Activated T-cell treated with anti-CD3 and anti-CD28 coated beads, Interleukin-2, amount 50 U/mL, for 72 hours (primary cell): ENCODE data around the gene MOCOS. TPM values are rescaled to one million over a fixed set of nuclear protein-coding genes. Genes with fewer than 3 reads are reported as not detected.

ENCODE experiments used
- ATAC-seq, 2 donors: fragments of 150-1000 bp; cut with Tn5 transposase; replicated peaks in 1 of 2; 2 replicates each; pipeline ENCODE4 v1.10.0; 2021; ENCODE audit warnings: moderate library complexity in 2 of 2, mild to moderate bottlenecking in 1 of 2
- DNase-seq, 2 donors: peaks; one replicate each; pipeline ENCODE4 v3.0.0; 2021 to 2022; ENCODE audit warnings: mixed read lengths in 1 of 2
- H3K27ac Mint-ChIP-seq: one replicate; pipeline ENCODE4 v1.8.0; 2022; ENCODE audit warnings: mild to moderate bottlenecking, moderate library complexity, mixed read lengths
- H3K27me3 Mint-ChIP-seq: one replicate; pipeline ENCODE4 v1.8.0; 2022; ENCODE audit warnings: low read depth, mixed read lengths
- H3K36me3 Mint-ChIP-seq, 2 donors: one replicate each; pipeline ENCODE4 v1.8.0; 2022; ENCODE audit warnings: mixed read lengths in 2 of 2, mild to moderate bottlenecking in 1 of 2; ENCODE audit not compliant: insufficient read depth in 2 of 2
- H3K4me1 Mint-ChIP-seq: one replicate; pipeline ENCODE4 v1.8.0; 2022; ENCODE audit warnings: low read depth, mixed read lengths
- H3K4me3 Mint-ChIP-seq, 2 donors: one replicate each; pipeline ENCODE4 v1.8.0; 2022; ENCODE audit warnings: mild to moderate bottlenecking in 2 of 2, mixed read lengths in 2 of 2, moderate library complexity in 2 of 2
- H3K9me3 Mint-ChIP-seq, 2 donors: one replicate each; pipeline ENCODE4 v1.8.0; 2022; ENCODE audit warnings: mixed read lengths in 2 of 2
- total RNA-seq, 2 donors: library from RNA; stranded (reverse); gene quantifications; one replicate each; pipeline ENCODE4 v1.2.3, GENCODE V29; 2022

MOCOS gene
- total RNA-seq, 2 donors from 2014 or later: 0.22 to 1.2 TPM

DNA sequence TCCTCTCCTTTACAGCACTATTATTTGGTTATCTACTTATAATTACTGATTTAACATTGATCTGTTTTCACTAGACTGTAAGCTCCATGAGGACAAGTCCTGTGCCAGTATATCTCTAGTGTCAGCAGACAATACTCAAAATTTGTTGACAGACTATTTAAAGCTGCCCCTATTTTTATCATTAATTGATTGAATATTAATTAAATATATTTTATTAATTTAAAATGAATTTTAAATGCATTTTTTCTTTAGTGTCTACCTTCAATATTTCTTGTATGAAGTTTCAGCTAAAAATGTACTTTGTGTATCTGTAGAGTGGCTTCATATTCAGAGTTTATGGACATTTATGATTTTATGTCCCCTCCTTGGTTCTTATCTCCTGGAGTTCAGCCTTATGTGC lies 83.9 kb downstream of the MOCOS start:
- Mint-ChIP-seq H3K4me3 (no peak overlapping the region), H3K27me3 (no peaks in the 10 kb centered on the region), H3K36me3 (no peaks in the 10 kb centered on the region), H3K27ac (no peak overlapping the region), H3K4me1 (no peaks in the 10 kb centered on the region), H3K9me3 (no peaks in the 10 kb centered on the region)
- DNase-seq (no peak), ATAC-seq (no peak)

DNA sequence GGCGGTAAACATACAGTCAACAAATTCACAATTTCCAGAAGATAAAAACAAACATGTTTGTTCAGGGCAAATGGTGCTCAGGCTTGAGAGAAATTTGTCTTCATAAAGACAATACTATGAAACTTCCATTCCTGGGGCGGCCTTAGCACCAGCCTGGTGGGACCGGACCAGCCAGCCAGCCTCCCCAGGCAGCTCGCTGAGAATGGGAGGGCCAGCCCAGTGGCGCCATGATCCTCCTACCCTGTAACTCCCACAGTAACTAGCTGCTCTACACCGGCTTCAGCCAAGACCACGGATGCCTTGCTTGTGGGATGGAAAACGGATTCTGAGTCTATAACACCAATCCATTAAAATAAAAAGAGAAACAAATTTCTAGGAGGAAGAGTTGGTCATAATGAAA lies 86.0 kb downstream of the MOCOS start:
- no peak overlapping the region for H3K27ac Mint-ChIP-seq
- peaks cover 17% of the 10 kb centered on the region for H3K27me3 Mint-ChIP-seq
- no peaks in the 10 kb centered on the region for H3K36me3 Mint-ChIP-seq
- DNase-seq: no peak
- no peak for ATAC-seq
- H3K4me1 Mint-ChIP-seq: no peaks in the 10 kb centered on the region
- H3K4me3 Mint-ChIP-seq: no peak overlapping the region
- H3K9me3 Mint-ChIP-seq: no peaks in the 10 kb centered on the region

DNA sequence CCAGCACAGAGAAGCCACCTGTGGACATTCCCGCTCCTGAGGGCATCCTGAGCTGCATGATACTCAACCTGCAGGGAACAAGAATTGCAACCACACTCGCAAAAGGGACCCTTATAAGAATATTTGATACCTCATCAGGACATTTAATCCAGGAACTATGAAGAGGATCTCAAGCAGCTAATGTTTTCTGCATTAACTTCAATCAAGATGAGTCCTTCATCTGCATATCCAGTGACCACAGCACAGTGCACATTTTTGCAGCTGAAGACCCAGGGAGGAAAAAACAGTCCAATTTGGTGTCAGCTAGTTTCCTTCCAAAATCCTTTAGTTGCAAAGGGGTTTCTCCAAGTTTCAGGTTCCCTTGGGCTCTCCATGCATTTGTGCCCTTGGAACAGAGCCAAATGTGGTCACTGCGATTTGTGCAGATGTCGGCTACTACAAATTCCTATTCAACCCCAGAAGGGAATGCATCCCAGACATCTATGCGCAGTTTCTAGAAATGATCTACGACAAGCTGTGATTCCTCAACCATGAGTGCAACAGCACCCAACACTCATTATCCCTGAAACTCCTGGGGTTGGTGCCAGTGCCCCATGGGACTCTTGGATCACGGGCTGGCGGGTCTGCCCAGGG lies 86.9 kb downstream of the MOCOS start:
- H3K9me3 Mint-ChIP-seq: no peaks in the 10 kb centered on the region
- H3K4me3 Mint-ChIP-seq: no peak overlapping the region
- H3K4me1 Mint-ChIP-seq: no peaks in the 10 kb centered on the region
- DNase-seq: no peak
- H3K27ac Mint-ChIP-seq: no peak overlapping the region
- no peaks in the 10 kb centered on the region for H3K36me3 Mint-ChIP-seq
- ATAC-seq: no peak
- H3K27me3 Mint-ChIP-seq: peaks cover 17% of the 10 kb centered on the region

DNA sequence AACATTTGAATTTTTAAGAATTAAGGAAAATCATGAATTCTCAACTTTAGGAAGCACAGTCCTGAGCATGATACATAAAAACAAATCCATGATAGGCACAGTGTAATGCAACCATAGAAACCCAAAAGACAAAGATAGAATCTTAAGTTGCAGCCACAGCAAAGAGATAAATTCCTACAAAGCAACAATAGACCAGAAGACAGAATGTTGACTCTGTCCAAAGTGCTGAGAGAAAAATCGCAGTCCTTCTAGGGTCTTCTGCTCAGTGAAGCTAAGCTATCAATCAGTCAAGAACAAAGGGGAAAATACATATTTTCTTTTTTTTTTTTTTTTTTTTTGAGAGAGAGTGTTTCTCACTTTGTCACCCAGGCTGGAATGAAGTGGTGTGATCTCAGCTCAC lies 88.3 kb downstream of the MOCOS start:
- DNase-seq (no peak), ATAC-seq (no peak)
- Mint-ChIP-seq H3K4me1 (no peaks in the 10 kb centered on the region), H3K36me3 (no peaks in the 10 kb centered on the region), H3K27me3 (peaks cover 27% of the 10 kb centered on the region), H3K9me3 (no peaks in the 10 kb centered on the region), H3K4me3 (no peak overlapping the region), H3K27ac (no peak overlapping the region)

DNA sequence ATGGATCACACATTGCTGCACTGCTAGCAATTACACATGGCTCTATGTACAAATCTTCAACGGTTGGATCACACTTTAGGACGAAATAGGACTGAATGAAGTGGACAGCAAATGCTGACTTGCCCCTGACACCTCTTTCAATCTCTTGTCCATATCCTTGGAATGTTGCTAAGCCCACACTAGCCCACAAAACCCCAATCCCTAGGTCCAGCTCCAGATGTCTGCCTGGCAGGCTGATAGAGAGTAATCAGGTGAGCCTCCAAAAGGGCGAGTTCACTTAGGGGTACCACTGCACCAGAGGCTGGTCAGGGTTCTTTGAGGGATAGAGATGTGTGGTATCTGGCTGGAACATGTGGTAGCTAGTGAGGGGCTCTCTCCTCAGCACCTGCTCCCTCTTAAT lies 91.7 kb downstream of the MOCOS start:
- no peak overlapping the region for H3K27ac Mint-ChIP-seq
- ATAC-seq: no peak
- no peaks in the 10 kb centered on the region for H3K9me3 Mint-ChIP-seq
- no peak overlapping the region for H3K4me3 Mint-ChIP-seq
- H3K36me3 Mint-ChIP-seq: no peaks in the 10 kb centered on the region
- no peak for DNase-seq
- peaks cover 27% of the 10 kb centered on the region for H3K27me3 Mint-ChIP-seq
- no peaks in the 10 kb centered on the region for H3K4me1 Mint-ChIP-seq

DNA sequence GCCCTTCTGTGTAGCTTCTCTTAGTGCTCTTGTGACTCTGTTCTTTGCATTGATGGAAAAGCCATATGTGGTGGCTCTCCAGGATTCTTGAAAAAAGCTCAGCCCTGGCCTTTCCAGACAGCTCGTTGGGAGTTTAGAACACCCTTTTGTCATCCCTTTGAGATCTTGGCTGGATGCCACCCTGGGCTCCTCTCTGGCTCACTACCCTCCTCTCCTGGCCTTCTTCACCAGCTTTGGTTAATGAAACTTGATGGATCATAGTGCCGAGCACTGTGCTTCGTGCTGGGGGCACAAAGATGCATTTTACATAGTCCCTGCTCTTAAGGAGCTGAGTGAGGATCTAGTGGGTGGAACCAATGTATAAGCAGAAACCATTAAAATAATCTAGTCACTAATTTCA lies 94.6 kb downstream of the MOCOS start:
- Mint-ChIP-seq H3K4me3 (no peak overlapping the region), H3K9me3 (no peaks in the 10 kb centered on the region), H3K27me3 (peaks cover 27% of the 10 kb centered on the region), H3K27ac (no peak overlapping the region), H3K4me1 (no peaks in the 10 kb centered on the region), H3K36me3 (no peaks in the 10 kb centered on the region)
- DNase-seq (no peak), ATAC-seq (no peak)

DNA sequence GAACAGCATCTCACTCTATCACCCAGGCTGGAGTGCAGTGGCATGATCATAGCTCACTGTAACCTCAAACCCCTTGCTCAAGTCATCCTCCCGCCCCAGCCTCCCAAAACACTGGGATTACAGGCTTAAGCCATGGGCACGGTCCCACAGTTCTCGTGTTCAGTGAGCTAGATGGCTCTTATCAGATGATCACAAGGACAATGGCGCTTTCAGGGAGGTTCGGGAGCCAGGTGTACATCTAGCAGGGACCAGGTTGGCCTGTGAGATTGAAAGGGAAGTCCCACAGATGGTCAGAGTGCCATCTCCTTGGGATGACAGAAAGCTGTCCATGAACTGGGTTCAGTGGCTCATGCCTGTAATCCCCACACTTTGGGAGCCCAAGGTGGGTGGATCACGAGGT lies 96.2 kb downstream of the MOCOS start:
- DNase-seq (no peak), ATAC-seq (no peak)
- peaks cover 21% of the 10 kb centered on the region for H3K27me3 Mint-ChIP-seq
- no peak overlapping the region for H3K4me3 Mint-ChIP-seq
- no peaks in the 10 kb centered on the region for H3K36me3 Mint-ChIP-seq
- no peaks in the 10 kb centered on the region for H3K4me1 Mint-ChIP-seq
- H3K27ac Mint-ChIP-seq: no peak overlapping the region
- no peaks in the 10 kb centered on the region for H3K9me3 Mint-ChIP-seq

DNA sequence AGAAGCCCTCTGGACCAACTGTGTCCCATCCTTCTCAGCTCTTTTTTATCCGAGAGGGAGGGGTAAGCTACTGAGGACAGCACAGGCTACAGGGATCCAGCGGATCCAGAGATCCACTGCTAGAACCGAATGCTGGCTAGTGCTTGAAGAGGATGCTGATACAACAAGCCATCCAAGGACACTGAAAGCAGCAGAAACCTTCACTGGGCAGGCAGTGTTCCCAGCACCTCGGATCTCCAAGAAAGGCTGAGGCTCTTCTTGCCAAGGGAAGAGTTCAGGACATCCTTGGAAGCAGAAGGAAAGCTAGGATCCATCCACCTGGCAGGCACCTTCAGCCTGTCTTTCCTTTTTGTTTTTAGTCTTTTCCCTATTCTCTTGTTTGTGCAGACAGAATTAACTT lies 97.0 kb downstream of the MOCOS start:
- Mint-ChIP-seq H3K4me1 (no peaks in the 10 kb centered on the region), H3K4me3 (no peak overlapping the region), H3K9me3 (no peaks in the 10 kb centered on the region), H3K27me3 (peaks cover 29% of the 10 kb centered on the region), H3K27ac (no peak overlapping the region), H3K36me3 (no peaks in the 10 kb centered on the region)
- ATAC-seq (no peak), DNase-seq (no peak)

DNA sequence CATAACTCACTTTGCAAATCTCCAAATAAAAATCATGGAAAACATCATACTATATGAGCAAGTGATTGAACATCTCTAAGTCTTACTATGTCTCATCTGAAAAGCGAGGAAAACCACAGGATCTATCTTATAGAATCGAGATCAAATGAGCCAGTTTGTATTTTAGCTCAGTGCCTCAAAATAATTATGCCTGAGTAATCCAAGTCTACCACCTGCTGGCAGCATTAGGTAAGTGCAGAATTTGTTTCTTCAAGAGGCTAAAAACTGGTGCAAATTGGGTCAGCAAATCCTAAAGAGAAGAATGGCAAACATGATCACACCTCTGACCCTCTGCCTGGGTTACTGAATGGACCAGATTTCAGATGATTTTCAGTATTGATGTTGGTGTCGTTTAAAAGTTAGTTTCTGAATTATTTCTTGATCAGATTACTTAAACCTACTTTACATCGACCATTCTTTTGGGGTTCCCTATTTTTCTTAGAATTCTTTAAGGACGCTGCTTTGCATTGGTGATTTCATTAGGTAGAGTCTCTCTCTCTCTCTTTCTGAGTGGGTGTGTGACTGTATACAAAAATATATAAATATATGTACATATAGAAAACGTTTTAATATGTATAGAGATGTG lies 97.5 kb downstream of the MOCOS start:
- H3K36me3 Mint-ChIP-seq: no peaks in the 10 kb centered on the region
- H3K27me3 Mint-ChIP-seq: peaks cover 31% of the 10 kb centered on the region
- ATAC-seq (peak; percentile 19 to 34), DNase-seq (peak; percentile 31 to 34)
- H3K9me3 Mint-ChIP-seq: no peaks in the 10 kb centered on the region
- H3K4me3 Mint-ChIP-seq: no peak overlapping the region
- no peak overlapping the region for H3K27ac Mint-ChIP-seq
- no peaks in the 10 kb centered on the region for H3K4me1 Mint-ChIP-seq

DNA sequence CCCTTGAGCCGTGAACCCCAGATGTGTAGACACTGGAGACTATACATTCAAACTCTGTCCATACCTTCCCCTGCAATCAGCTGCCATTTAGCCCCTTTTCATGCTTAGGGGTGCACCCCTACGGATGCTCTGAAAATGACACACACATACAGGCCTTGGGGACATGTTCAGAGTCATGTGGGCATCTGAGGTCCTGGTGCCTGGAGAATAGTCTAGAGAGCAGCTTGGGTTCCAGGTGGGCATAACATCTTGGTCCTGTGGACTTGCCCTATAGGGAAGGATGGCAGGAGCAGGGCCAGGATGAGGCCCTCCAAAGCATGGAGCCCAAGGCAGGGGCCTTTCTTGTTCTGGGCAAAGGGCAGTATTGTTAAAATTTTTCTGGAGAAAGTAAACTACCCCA lies 100.4 kb downstream of the MOCOS start:
- H3K4me3 Mint-ChIP-seq: no peak overlapping the region
- no peaks in the 10 kb centered on the region for H3K4me1 Mint-ChIP-seq
- no peaks in the 10 kb centered on the region for H3K36me3 Mint-ChIP-seq
- H3K27me3 Mint-ChIP-seq: peaks cover 28% of the 10 kb centered on the region
- H3K27ac Mint-ChIP-seq: no peak overlapping the region
- ATAC-seq: no peak
- DNase-seq: no peak
- no peaks in the 10 kb centered on the region for H3K9me3 Mint-ChIP-seq

DNA sequence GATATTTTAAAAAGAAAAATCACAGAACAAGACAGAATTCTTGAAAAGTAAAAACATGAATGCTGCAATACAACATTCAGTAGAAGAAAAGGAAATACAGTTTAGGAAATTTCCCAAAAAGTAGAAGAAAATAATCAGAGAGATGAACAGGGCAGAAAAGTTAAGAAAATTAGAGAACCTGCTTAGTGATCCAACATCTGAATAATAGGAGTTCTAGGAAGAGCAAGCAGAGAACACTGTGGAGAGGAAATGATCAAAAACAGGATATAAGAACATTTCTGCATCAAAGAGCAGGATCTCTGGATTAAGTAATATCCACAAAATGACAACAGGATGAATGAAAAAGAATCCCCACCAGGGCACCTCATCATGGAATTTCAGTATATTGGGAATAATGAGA lies 101.4 kb downstream of the MOCOS start:
- no peaks in the 10 kb centered on the region for H3K9me3 Mint-ChIP-seq
- DNase-seq (no peak), ATAC-seq (no peak)
- peaks cover 28% of the 10 kb centered on the region for H3K27me3 Mint-ChIP-seq
- H3K4me3 Mint-ChIP-seq: no peak overlapping the region
- H3K27ac Mint-ChIP-seq: no peak overlapping the region
- no peaks in the 10 kb centered on the region for H3K4me1 Mint-ChIP-seq
- no peaks in the 10 kb centered on the region for H3K36me3 Mint-ChIP-seq

DNA sequence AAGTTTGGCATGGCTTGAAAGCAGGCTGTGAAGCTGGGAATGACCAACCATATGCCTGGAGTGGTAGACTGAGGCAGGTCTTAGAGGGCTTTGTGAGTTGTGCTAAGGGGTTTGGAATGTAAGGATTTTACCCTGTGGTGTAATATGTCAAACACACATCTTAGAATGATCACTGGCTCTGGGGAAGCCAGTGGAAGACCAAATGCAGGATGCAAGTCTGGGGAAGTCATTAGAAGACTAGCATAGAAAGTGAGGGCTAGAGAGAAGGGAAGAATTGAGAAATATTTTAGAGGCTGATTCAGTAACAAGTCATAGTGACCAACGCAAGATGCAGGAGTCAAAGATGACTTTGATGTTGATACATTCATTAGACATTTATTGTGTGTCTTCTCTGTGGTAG lies 106.7 kb downstream of the MOCOS start:
- no peak overlapping the region for H3K4me3 Mint-ChIP-seq
- no peaks in the 10 kb centered on the region for H3K9me3 Mint-ChIP-seq
- H3K27ac Mint-ChIP-seq: no peak overlapping the region
- H3K4me1 Mint-ChIP-seq: no peaks in the 10 kb centered on the region
- no peak for DNase-seq
- H3K27me3 Mint-ChIP-seq: peaks cover 15% of the 10 kb centered on the region
- H3K36me3 Mint-ChIP-seq: no peaks in the 10 kb centered on the region
- ATAC-seq: no peak

DNA sequence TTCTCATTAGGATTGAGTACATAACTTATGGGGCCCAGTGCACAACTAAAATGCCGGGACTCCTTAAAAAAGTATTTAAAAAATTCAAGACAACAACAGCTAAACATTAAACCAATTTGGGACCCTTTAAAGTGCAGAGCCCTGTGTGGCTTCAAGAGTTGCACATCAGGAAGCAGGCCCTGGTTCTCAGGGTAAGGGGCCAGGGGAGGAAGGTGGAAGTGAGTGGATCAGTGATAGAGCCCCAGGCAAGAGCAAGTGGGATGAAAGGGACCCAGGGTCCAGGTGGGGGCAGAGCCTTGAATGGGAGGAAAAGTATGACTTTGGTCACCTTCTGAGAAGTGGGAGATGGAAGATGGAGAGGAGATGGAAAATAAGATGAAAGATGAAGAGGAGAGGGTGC lies 107.9 kb downstream of the MOCOS start:
- ATAC-seq: no peak
- H3K4me1 Mint-ChIP-seq: no peaks in the 10 kb centered on the region
- H3K4me3 Mint-ChIP-seq: no peak overlapping the region
- peaks cover 16% of the 10 kb centered on the region for H3K27me3 Mint-ChIP-seq
- H3K9me3 Mint-ChIP-seq: no peaks in the 10 kb centered on the region
- no peak for DNase-seq
- H3K27ac Mint-ChIP-seq: no peak overlapping the region
- H3K36me3 Mint-ChIP-seq: no peaks in the 10 kb centered on the region

DNA sequence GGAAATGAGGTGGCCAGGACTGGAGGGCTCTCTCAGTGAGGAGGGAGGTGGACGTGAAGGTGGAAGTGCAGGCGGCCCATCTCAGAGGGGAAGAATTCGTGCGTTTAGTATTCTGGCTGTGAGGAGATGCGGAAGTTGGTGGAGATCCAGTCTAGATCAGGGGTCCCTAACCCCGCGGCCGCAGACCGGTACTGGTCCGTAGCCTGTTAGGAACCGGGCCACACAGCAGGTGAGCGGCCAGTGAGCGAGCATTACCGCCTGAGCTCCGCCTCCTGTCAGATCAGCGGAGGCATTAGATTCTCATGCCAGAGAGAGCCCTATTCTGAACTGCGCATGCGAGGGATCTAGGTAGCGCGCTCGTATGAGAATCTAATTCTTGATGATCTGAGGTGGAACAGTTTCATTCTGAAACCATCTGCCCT lies 108.6 kb downstream of the MOCOS start:
- Mint-ChIP-seq H3K27ac (no peak overlapping the region), H3K9me3 (no peaks in the 10 kb centered on the region), H3K4me1 (no peaks in the 10 kb centered on the region), H3K27me3 (peaks cover 22% of the 10 kb centered on the region), H3K36me3 (no peaks in the 10 kb centered on the region), H3K4me3 (no peak overlapping the region)
- ATAC-seq (no peak), DNase-seq (no peak)
